Astrocyte of the cerebellum (primary cell): ENCODE data around the gene FKBP2.

ENCODE experiments used
- DNase-seq: peaks from one replicate; pipeline ENCODE4 v3.0.0-alpha.2; 2011; ENCODE audit warnings: low read depth
- H3K4me3 ChIP-seq: 2 replicates; pipeline ENCODE4 v1.5.1; 2011; ENCODE audit warnings: mild to moderate bottlenecking, low read depth, low read length, moderate library complexity
- CTCF ChIP-seq: IDR thresholded peaks from 2 replicates; pipeline ENCODE4 v1.5.1; 2012; ENCODE audit warnings: low read length, low read depth, moderate library complexity, mild to moderate bottlenecking; ENCODE audit errors: missing control alignments
- in situ Hi-C: cut with HindIII; loops from 2 replicates; pipeline ENCODE4 v1.10.0; 2017; ENCODE audit warnings: low sequenced_read_pairs

FKBP2 gene

GRCh38 chr11:64266339-64266738, 25.4 kb downstream of the FKBP2 start:
- no peak overlapping the region for H3K4me3 ChIP-seq
- in situ Hi-C loops: loop anchor here (10.0 kb wide), 1 partner anchor 58 kb away; no protein-coding TSS in a partner anchor
- no peak for TF ChIP-seq CTCF
- DNase-seq: no peak

GRCh38 chr11:64267207-64267945, 26.5 kb downstream of the FKBP2 start:
- no peak for DNase-seq
- no peak for TF ChIP-seq CTCF
- H3K4me3 ChIP-seq: no peak overlapping the region
- in situ Hi-C loops: loop anchor here (10.0 kb wide), 1 partner anchor 57 kb away; no protein-coding TSS in a partner anchor

- peak overlapping the region; percentile 62 for H3K4me3 ChIP-seq
- no peak for TF ChIP-seq CTCF
- in situ Hi-C loops: loop anchor here (10.0 kb wide), 1 partner anchor 57 kb away; no protein-coding TSS in a partner anchor
- DNase-seq: no peak
Measured at GRCh38 chr11:64268025-64268892, 27.4 kb downstream of the FKBP2 start.

GRCh38 chr11:64268893-64269539, 28.1 kb downstream of the FKBP2 start:
- TF ChIP-seq CTCF: no peak
- DNase-seq: no peak
- peak overlapping the region; percentile 62 for H3K4me3 ChIP-seq
- in situ Hi-C loops: loop anchor here (10.0 kb wide), 1 partner anchor 56 kb away; no protein-coding TSS in a partner anchor

- in situ Hi-C loops: loop anchor here (10.0 kb wide), 2 partner anchors 55 to 65 kb away; partner anchors contain the start of gene FERMT3
- H3K4me3 ChIP-seq: peak overlapping the region; percentile 65
- peak; percentile 25 for TF ChIP-seq CTCF
- peak; percentile 100 for DNase-seq
Measured at GRCh38 chr11:64269540-64270220, 28.8 kb downstream of the FKBP2 start.
